A549 (cell line): ENCODE data around the gene ARMC9.

Experiments
- HDAC2 ChIP-seq: fragments of 200-600 bp; sonication (generic); IDR thresholded peaks from 2 replicates; pipeline ENCODE4 v1.6.1; 2016
- KDM5A ChIP-seq: fragments of 200-600 bp; sonication (generic); IDR thresholded peaks from 2 replicates; pipeline ENCODE4 v1.6.1; 2016; ENCODE audit warnings: antibody characterized with exemption, mild to moderate bottlenecking
- RAD21 ChIP-seq, 2 experiments: fragments of >200 bp in 1 of 2; sonication (Bioruptor Twin) in 1 of 2; formaldehyde crosslinking in 1 of 2; IDR thresholded peaks in 1 of 2; conservative IDR thresholded peaks in 1 of 2; 2 replicates in 1 of 2; 3 replicates in 1 of 2; pipeline ENCODE4 v1.6.1; 2012 to 2018; ENCODE audit warnings: inconsistent platforms in 1 of 2
- TF ChIP-seq, protein P1 (sequence below): fragments of >200 bp; sonication (Bioruptor Twin); formaldehyde crosslinking; IDR thresholded peaks from 3 replicates; pipeline ENCODE4 v1.5.1; 2016

DNA sequence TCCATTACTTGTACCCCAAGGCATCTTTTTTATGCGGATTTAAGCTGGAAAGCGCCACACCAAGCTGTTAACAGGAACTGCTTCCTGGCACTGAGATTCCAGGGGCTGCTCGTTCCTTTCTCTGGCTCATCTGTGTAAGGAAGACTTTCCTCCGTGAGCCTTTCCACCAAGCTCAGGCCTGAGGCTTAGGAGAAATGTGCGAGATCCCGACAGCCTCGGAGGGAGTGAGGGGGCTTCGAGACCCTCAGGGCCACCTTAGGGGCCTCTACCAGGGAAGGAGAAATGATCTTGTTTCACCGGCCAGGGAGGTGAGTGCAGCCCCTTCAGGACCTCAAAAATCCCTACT is 214.2 kb downstream of the ARMC9 start:
- TF ChIP-seq HDAC2 = no peak
- TF ChIP-seq, protein P1, sequence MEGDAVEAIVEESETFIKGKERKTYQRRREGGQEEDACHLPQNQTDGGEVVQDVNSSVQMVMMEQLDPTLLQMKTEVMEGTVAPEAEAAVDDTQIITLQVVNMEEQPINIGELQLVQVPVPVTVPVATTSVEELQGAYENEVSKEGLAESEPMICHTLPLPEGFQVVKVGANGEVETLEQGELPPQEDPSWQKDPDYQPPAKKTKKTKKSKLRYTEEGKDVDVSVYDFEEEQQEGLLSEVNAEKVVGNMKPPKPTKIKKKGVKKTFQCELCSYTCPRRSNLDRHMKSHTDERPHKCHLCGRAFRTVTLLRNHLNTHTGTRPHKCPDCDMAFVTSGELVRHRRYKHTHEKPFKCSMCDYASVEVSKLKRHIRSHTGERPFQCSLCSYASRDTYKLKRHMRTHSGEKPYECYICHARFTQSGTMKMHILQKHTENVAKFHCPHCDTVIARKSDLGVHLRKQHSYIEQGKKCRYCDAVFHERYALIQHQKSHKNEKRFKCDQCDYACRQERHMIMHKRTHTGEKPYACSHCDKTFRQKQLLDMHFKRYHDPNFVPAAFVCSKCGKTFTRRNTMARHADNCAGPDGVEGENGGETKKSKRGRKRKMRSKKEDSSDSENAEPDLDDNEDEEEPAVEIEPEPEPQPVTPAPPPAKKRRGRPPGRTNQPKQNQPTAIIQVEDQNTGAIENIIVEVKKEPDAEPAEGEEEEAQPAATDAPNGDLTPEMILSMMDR = no peak
- no peak for TF ChIP-seq KDM5A
- no peak; a peak in 1 of 5 replicates for TF ChIP-seq RAD21 (conservative IDR thresholded peaks at IDR 0.05 in 1 of 2, IDR thresholded peaks at IDR 0.05 in 1 of 2)
